Measurements from ENCODE around the gene CASD1. TPM values are rescaled to one million over a fixed set of nuclear protein-coding genes. Genes with fewer than 3 reads are reported as not detected.

Gene CASD1
- total and polyA plus RNA-seq, 2 experiments from 2014 or later, result 15.5 to 38.1 TPM

GRCh38 chr7:94509887-94510581 lies 425 bp downstream of the CASD1 start:
- Histone ChIP-seq H3K4me2 (peak overlapping the region; percentile 87), H3F3A (replicated peaks; ENCODE audit: low read depth) (no peaks in the 10 kb centered on the region), H3K27ac (ENCODE audit: low read depth) (peak overlapping the region; percentile 61; the same call in 1 of the 2 replicates), H3K27me3 (ENCODE audit: insufficient read depth) (no peaks in the 10 kb centered on the region), H3K36me3 (ENCODE audit: insufficient read depth) (no peaks in the 10 kb centered on the region), H3K4me1 (ENCODE audit: insufficient read depth) (peaks cover 29% of the 10 kb centered on the region), H3K4me3 (peak overlapping the region; percentile 74), H3K9me2 (ENCODE audit: insufficient read depth) (no peaks in the 10 kb centered on the region), H2AFZ (peak overlapping the region; percentile 53), H4K20me1 (replicated peaks; ENCODE audit: insufficient read depth) (no peaks in the 10 kb centered on the region), H3K79me2 (replicated peaks; ENCODE audit: insufficient read depth) (peaks cover 48% of the 10 kb centered on the region)
- H3K27ac Mint-ChIP-seq, result peak overlapping the region; percentile 96
- H3K9me3 Mint-ChIP-seq, result no peaks in the 10 kb centered on the region
- DNase-seq (ENCODE audit: low spot score), result peak; percentile 83
- peaks cover 2% of the 10 kb centered on the region for H3K27me3 Mint-ChIP-seq (ENCODE audit: insufficient read depth, low read depth, poor library complexity)
- H3K4me3 Mint-ChIP-seq, result peak overlapping the region; percentile 83
- H3K4me1 Mint-ChIP-seq, result peaks cover 44% of the 10 kb centered on the region
- no peaks in the 10 kb centered on the region for H3K36me3 Mint-ChIP-seq (ENCODE audit: low read depth)
- TF ChIP-seq CREB1 (CRISPR knock-in tag; IDR thresholded peaks at IDR 0.05; ENCODE audit: low read depth) (peak; percentile 37; the same call in 1 of the 2 replicates), CTCF (conservative IDR thresholded peaks at IDR 0.05; ENCODE audit: low read depth in 2 of 2) (no peak; a peak in 1 of 4 replicates)
- ATAC-seq, result peak; percentile 81

- H3K36me3 Mint-ChIP-seq (ENCODE audit: low read depth), result no peaks in the 10 kb centered on the region
- H3K9me3 Mint-ChIP-seq, result no peaks in the 10 kb centered on the region
- Histone ChIP-seq H3K9me2 (ENCODE audit: insufficient read depth) (no peaks in the 10 kb centered on the region), H3K4me1 (ENCODE audit: insufficient read depth) (peaks cover 37% of the 10 kb centered on the region), H3F3A (replicated peaks; ENCODE audit: low read depth) (no peaks in the 10 kb centered on the region), H3K79me2 (replicated peaks; ENCODE audit: insufficient read depth) (peaks cover 56% of the 10 kb centered on the region), H3K4me3 (peak overlapping the region; percentile 74), H3K27me3 (ENCODE audit: insufficient read depth) (no peaks in the 10 kb centered on the region), H3K27ac (ENCODE audit: low read depth) (peak overlapping the region; percentile 61; the same call in 1 of the 2 replicates), H2AFZ (peak overlapping the region; percentile 53), H3K36me3 (ENCODE audit: insufficient read depth) (no peaks in the 10 kb centered on the region), H4K20me1 (replicated peaks; ENCODE audit: insufficient read depth) (no peaks in the 10 kb centered on the region), H3K4me2 (peak overlapping the region; percentile 86)
- ATAC-seq (peak; percentile 54; the same call in 2 of the 3 replicates), DNase-seq (ENCODE audit: low spot score) (peak; percentile 48)
- H3K4me3 Mint-ChIP-seq, result peak overlapping the region; percentile 83
- H3K4me1 Mint-ChIP-seq, result peaks cover 49% of the 10 kb centered on the region
- H3K27me3 Mint-ChIP-seq (ENCODE audit: insufficient read depth, low read depth, poor library complexity), result peaks cover 2% of the 10 kb centered on the region
- peak overlapping the region; percentile 96 for H3K27ac Mint-ChIP-seq
- TF ChIP-seq ZNF462 (CRISPR knock-in tag; IDR thresholded peaks at IDR 0.05) (no peak), REST (IDR thresholded peaks at IDR 0.05; ENCODE audit: unreplicated experiment) (peak; percentile 60)
Measured at GRCh38 chr7:94510582-94511496, 1.2 kb downstream of the CASD1 start.
